Stimulated activated CD4-positive, alpha-beta T cell treated with anti-CD3 and anti-CD28 coated beads, Interleukin-2, amount 100 ng/mL, for 24 hours (primary cell): ENCODE results near the gene EME1.
"Not testable (repeated sequence)": the region's sequence is repeated elsewhere in the genome, so short reads cannot be mapped to it uniquely, and the experiment has no call there.

Experiments
- DNase-seq, 2 donors: peaks; one replicate each; pipeline ENCODE4 v3.0.0-alpha.2; 2020

The EME1 gene

DNA sequence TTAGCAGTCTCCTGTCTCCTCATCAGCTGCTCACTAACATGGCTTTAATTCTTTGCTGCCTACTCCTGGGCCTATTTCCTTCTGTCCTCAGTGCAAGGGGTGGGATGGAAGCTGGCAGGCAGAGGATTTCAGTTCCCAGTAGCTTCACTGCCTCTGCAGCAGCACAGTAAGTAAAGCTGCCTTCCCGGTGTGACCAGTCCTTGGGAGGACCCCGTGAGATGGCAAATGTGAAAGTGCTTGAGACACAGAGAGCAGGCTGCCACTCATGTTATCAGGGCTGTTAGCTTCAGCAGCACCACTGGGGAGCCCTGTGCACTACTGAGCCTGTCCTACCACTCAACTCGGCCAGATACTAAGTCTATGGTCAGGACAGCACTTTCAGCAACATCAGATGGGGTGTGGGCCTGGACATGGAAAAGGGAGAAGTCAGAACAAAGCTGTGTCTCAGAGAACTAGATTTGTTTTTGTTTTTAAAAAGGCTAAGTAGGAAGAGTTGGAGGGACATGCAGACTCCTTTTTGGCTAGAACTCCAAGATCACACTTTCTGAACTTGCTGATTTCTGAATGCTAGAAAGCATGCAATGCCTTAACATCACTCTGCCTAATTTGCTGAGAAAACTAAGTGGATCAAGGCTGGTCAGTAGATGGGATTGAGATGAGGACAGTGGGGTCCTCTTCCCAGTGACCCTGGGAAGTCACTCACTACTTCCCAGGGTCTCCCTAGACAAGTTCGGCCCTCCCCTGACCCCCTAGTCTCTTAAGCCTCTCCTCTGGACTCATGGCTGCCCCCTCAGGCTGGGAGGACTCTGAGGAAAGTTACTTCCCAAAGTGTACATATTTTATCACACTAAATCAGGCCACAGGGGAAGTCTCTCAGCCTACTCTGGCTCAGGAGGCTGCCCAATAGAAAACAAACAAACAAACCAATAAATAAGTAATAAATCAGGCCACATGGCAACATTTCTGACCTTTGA is 54.1 kb downstream of the EME1 start:
- peak; percentile 12 to 25 for DNase-seq

DNA sequence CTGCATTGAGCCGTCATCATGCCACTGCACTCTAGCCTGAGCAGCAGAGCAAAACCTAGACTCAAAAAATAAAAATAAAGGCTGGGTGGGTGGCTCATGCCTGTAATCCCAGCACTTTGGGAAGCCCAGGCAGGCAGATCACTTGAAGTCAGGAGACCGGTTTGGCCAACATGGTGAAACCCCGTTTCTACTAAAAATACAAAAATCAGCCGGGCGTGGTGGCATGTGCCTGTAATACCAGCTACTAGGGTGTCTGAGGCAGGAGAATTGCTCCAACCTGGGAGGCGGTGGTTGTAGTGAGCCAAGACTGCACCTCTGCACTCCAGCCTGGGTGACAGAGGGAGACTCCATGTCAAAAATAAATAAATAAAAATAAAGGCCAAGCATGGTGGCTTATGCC is 55.1 kb downstream of the EME1 start:
- not testable (repeated sequence) for DNase-seq

DNA sequence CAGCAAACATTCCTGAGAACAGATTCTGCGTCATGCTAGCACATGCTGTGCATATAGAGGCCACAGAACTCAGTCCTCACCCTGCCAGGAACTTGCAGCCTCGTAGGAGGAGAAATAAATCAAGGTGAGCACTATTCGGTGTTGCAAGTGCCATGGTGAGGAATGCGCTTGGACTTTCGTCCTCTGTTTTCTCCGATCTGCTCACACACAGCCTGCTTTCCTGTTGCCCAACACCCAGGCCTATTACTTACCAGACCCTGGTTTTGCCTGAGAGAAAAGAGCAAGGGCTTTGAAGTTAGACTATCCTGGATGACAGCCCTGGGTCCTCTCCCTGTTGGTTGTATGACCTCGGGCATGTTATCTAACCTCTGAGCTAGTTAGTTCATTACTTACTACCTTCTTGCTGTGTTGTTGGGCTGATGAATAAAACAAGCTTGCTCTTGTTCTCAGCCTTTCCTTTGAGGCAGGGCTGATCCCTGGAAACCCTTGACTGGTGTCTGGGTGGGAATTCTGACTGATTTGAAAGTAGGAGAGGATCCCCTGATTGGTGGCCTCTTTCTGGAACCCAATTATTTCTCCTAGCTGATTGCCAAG is 55.9 kb downstream of the EME1 start:
- no peak for DNase-seq

DNA sequence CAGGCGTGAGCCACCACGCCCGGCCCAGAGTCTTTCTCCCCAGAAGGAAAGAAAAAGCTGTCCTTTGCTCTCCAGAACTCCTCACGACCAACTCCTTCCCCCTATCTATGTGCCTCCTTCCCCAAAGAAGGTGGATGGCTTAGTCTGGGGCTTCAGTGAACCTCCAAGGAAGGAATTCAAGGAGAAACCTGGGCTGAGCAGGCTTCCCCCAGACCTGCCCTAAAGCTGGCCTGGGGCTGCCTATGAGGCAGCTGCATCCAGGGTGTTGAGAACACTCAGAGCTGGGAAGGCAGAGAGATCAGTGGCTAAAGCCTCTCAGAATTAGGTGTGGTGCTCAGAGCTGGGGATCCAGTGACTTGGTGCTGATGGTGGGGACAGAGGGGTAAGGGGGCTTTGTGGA is 56.8 kb downstream of the EME1 start:
- no peak for DNase-seq
